GM12878 (cell line): Measurements from ENCODE around the gene HIVEP3. TPM values are rescaled to one million over a fixed set of nuclear protein-coding genes. Genes with fewer than 3 reads are reported as not detected.

Experiments used
- ATAC-seq: fragments of 200-7000 bp; cut with Tn5 transposase; 3 replicates; pipeline ENCODE4 v1.9.1; 2020; ENCODE audit warnings: mild to moderate bottlenecking, moderate library complexity
- BruUV-seq: library from RNA; stranded (reverse); fragments of 400-500 nt; replicated peaks from 2 replicates; lab custom pipeline; 2021; lab: Mats Ljungman, UMichigan
- CTCF ChIA-PET: fragments of 300-600 bp; sonication (Branson Sonifier 250); formaldehyde crosslinking; extraction: SDS; loops from one replicate; lab custom pipeline; 2021; ENCODE audit warnings: inconsistent platforms; lab: Yijun Ruan, JAX
- POLR2A ChIA-PET: fragments of 350-600 bp; formaldehyde crosslinking; extraction: SDS; loops from one replicate; lab custom pipeline; 2021; ENCODE audit warnings: inconsistent platforms; lab: Charles Lee
- RAD21 ChIA-PET: fragments of 300-600 bp; sonication (Branson Sonifier 250); formaldehyde crosslinking; loops from one replicate; lab custom pipeline; 2023; ENCODE audit warnings: antibody characterized with exemption; ENCODE audit not compliant: unreplicated experiment; lab: Charles Lee
- SMC1A ChIA-PET: fragments of 300-600 bp; sonication (Branson Sonifier 250); formaldehyde crosslinking; loops from one replicate; lab custom pipeline; 2023; ENCODE audit not compliant: unreplicated experiment, uncharacterized antibody; lab: Charles Lee
- DNase-seq: peaks from one replicate; pipeline ENCODE4 v3.0.0-alpha.2; 2011; ENCODE audit warnings: low read depth, low spot score
- FAIRE-seq: peaks from 3 replicates; lab custom pipeline; 2011; peaks lifted over from hg19 to GRCh38; lab: Jason Lieb, UNC
- H2AFZ ChIP-seq: 2 replicates; pipeline ENCODE4 v1.6.0; 2011; ENCODE audit warnings: low read depth, low read length, control low read depth; ENCODE audit not compliant: control insufficient read depth
- H3K27ac ChIP-seq: 2 replicates; pipeline ENCODE4 v1.5.1; 2011; ENCODE audit warnings: control low read depth; ENCODE audit not compliant: control insufficient read depth, insufficient read depth
- H3K27me3 ChIP-seq, 2 experiments: replicated peaks in 1 of 2; 2 replicates each; pipeline versions ENCODE4 v1.6.0 to v1.6.1; 2011; ENCODE audit warnings: low read length in 1 of 2; ENCODE audit not compliant: control insufficient read depth in 2 of 2, insufficient read depth in 2 of 2
- H3K36me3 ChIP-seq, 2 experiments: 2 replicates each; pipeline ENCODE4 v1.5.1; 2011; ENCODE audit warnings: low read length in 1 of 2; ENCODE audit not compliant: control insufficient read depth in 2 of 2, insufficient read depth in 2 of 2
- H3K4me1 ChIP-seq: 2 replicates; pipeline ENCODE4 v1.6.1; 2011; ENCODE audit warnings: mild to moderate bottlenecking, low read length, moderate library complexity, mixed read lengths; ENCODE audit not compliant: control insufficient read depth, insufficient read depth
- H3K4me2 ChIP-seq: 2 replicates; pipeline ENCODE4 v1.6.0; 2011; ENCODE audit warnings: control low read depth; ENCODE audit not compliant: control insufficient read depth, insufficient read depth
- H3K4me3 ChIP-seq: fragments of 200-600 bp; sonication (generic); 2 replicates; pipeline ENCODE4 v1.5.1; 2016
- H3K79me2 ChIP-seq: 2 replicates; pipeline ENCODE4 v1.6.0; 2011; ENCODE audit warnings: low read length; ENCODE audit not compliant: control insufficient read depth, insufficient read depth
- H3K9ac ChIP-seq: 2 replicates; pipeline ENCODE4 v1.8.0; 2011; ENCODE audit warnings: low read length, control low read depth, mixed read lengths; ENCODE audit not compliant: control insufficient read depth, insufficient read depth
- H3K9me3 ChIP-seq: replicated peaks from 3 replicates; pipeline ENCODE4 v1.5.1; 2011; ENCODE audit warnings: mild to moderate bottlenecking, low read length; ENCODE audit not compliant: control insufficient read depth, insufficient read depth
- H4K20me1 ChIP-seq: 2 replicates; pipeline ENCODE4 v1.6.0; 2011; ENCODE audit not compliant: control insufficient read depth, insufficient read depth
- MEF2A ChIP-seq: IDR thresholded peaks from 2 replicates; pipeline ENCODE4 v1.6.1; 2011; ENCODE audit warnings: low read depth, mild to moderate bottlenecking, low read length, moderate library complexity; ENCODE audit not compliant: insufficient read depth
- PBX3 ChIP-seq: IDR thresholded peaks from 2 replicates; pipeline ENCODE4 v1.6.1; 2011; ENCODE audit warnings: mild to moderate bottlenecking, low read depth, low read length, moderate library complexity; ENCODE audit not compliant: insufficient replicate concordance
- SIN3A ChIP-seq: IDR thresholded peaks from 2 replicates; pipeline ENCODE4 v1.6.1; 2012; ENCODE audit warnings: low read depth, low read length, improper control_type of control experiment
- ZBED1 ChIP-seq: IDR thresholded peaks from 2 replicates; pipeline ENCODE4 v1.6.1; 2016; ENCODE audit warnings: borderline replicate concordance
- ZBTB4 ChIP-seq: fragments of 450-650 bp; formaldehyde crosslinking; IDR thresholded peaks from 2 replicates; pipeline ENCODE4 v1.4.0; 2022; ENCODE audit warnings: mild to moderate bottlenecking, moderate library complexity
- WGBS: methylation state at CpG from one replicate; pipeline ENCODE4 v1.1.6; 2016; ENCODE audit warnings: low lambda C conversion rate; ENCODE audit not compliant: insufficient replicate concordance, insufficient coverage; ENCODE audit errors: missing lambda C conversion rate; 5-methylcytosine and 5-hydroxymethylcytosine counted together
- in situ Hi-C: fragments of 300-500 bp; cut with MboI; formaldehyde crosslinking; loops from 9 replicates; pipeline ENCODE4 v1.14.3; 2018; ENCODE audit warnings: mixed read lengths
- intact Hi-C: fragments of 100-400 bp; cut with micrococcal nuclease; formaldehyde crosslinking; loops from one replicate; pipeline ENCODE4 v1.14.2; 2022; ENCODE audit not compliant: unreplicated experiment
- polyA plus RNA-seq, 11 experiments: library from polyadenylated mRNA; depleted of rRNA in 4 of 11; unstranded in 6 of 11; stranded (reverse) in 5 of 11; fragments of >200 nt; fragmentation: Nextera tagmentation in 4 of 11; fragmentation: Illumina TruSeq in 1 of 11; extraction: Ambion mirVana in 4 of 11; extraction: Trizol in 1 of 11; gene quantifications; 1 replicate in 1 of 11; 2 replicates in 10 of 11; pipeline versions ENCODE4 v1.2.1 to v1.2.3, GENCODE V29; 2011 to 2016; ENCODE audit warnings: inconsistent platforms in 2 of 11, missing spikeins in 2 of 11, low read depth in 1 of 11
- total RNA-seq, 4 experiments: library from RNA; depleted of rRNA in 3 of 4; stranded (reverse); fragments of >200 nt in 3 of 4; fragmentation: Illumina TruSeq in 1 of 4; extraction: Trizol in 1 of 4; gene quantifications; 2 replicates each; pipeline versions ENCODE4 v1.2.1 to v1.2.3, GENCODE V29; 2013 to 2021
- TF ChIP-seq, protein P1 (sequence below): fragments of 450-650 bp; IDR thresholded peaks from 2 replicates; pipeline ENCODE4 v1.6.1; 2014; ENCODE audit warnings: mild to moderate bottlenecking
- TF ChIP-seq, protein P2 (sequence below): IDR thresholded peaks from 2 replicates; pipeline ENCODE4 v1.6.1; 2012; ENCODE audit warnings: improper control_type of control experiment, low read depth, low read length; ENCODE audit not compliant: insufficient replicate concordance

HIVEP3 gene
- total and polyA plus RNA-seq, 10 of the 15 experiments (the other 5 are each of a cell fraction or from before 2014, with no cell fraction given) = 1.8 to 13.6 (median 3.8) TPM

DNA sequence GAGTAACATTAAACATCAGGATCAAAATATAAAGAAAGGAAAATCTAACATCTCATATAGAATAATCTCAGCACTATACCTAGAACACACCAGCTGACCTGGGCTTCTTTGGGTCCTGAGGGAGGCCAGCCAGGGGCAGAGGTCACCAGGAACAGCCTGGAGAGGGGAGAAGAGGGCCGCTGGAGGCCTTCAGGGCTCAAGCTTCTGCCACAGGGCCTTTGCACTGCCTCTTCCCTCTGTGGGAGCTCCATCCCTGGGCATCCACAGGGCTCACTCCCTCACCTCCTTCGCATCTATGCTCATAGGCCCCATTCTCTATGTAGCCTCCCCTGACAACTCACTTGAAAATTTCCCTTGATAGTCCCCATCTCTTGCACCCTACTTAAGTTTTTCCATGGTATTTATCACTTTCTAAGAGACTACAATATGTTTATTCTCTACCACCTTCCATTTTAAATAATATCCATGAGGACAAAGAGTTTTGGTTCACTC, 73.9 kb downstream of the HIVEP3 start (continued):
- no peak for TF ChIP-seq PBX3
- TF ChIP-seq, protein P1, sequence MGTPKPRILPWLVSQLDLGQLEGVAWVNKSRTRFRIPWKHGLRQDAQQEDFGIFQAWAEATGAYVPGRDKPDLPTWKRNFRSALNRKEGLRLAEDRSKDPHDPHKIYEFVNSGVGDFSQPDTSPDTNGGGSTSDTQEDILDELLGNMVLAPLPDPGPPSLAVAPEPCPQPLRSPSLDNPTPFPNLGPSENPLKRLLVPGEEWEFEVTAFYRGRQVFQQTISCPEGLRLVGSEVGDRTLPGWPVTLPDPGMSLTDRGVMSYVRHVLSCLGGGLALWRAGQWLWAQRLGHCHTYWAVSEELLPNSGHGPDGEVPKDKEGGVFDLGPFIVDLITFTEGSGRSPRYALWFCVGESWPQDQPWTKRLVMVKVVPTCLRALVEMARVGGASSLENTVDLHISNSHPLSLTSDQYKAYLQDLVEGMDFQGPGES = no peak

DNA sequence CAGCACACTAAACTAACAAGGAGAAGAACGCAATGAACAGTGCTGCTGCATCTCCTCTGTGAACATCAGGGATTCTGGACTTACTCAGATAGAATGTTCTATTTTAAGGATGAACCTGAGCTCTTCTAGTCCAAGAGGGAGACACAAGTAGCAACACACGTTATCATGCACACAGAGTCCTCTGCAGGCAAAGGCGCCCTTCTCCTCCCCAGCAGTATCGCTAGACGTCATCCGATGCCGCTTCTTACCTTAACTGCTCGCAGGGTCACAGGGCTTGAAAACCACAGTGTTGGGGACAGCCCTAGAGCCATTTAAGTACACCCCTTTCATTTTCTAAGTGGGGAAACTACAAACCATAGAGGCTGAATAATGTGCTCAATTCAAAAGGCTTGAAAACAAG, 74.5 kb downstream of the HIVEP3 start:
- ATAC-seq (no peak), DNase-seq (no peak), FAIRE-seq (no peak)
- CTCF ChIA-PET = interaction anchor here (1.2 kb wide), 1 partner anchor 32 kb away, joined by 4 read pairs; no protein-coding TSS in a partner anchor
- Histone ChIP-seq H3K79me2 (no peaks in the 10 kb centered on the region), H3K4me3 (no peak overlapping the region), H4K20me1 (no peaks in the 10 kb centered on the region), H3K4me2 (no peak overlapping the region), H3K27me3 (no peaks in the 10 kb centered on the region), H3K36me3 (no peaks in the 10 kb centered on the region; a peak in 1 of 4 replicates), H3K27ac (no peak overlapping the region), H3K4me1 (no peaks in the 10 kb centered on the region), H2AFZ (no peak overlapping the region), H3K9ac (no peak overlapping the region), H3K9me3 (no peaks in the 10 kb centered on the region)
- no TSS peak for BruUV-seq
- SMC1A ChIA-PET = no interaction called here
- TF ChIP-seq, protein P2, sequence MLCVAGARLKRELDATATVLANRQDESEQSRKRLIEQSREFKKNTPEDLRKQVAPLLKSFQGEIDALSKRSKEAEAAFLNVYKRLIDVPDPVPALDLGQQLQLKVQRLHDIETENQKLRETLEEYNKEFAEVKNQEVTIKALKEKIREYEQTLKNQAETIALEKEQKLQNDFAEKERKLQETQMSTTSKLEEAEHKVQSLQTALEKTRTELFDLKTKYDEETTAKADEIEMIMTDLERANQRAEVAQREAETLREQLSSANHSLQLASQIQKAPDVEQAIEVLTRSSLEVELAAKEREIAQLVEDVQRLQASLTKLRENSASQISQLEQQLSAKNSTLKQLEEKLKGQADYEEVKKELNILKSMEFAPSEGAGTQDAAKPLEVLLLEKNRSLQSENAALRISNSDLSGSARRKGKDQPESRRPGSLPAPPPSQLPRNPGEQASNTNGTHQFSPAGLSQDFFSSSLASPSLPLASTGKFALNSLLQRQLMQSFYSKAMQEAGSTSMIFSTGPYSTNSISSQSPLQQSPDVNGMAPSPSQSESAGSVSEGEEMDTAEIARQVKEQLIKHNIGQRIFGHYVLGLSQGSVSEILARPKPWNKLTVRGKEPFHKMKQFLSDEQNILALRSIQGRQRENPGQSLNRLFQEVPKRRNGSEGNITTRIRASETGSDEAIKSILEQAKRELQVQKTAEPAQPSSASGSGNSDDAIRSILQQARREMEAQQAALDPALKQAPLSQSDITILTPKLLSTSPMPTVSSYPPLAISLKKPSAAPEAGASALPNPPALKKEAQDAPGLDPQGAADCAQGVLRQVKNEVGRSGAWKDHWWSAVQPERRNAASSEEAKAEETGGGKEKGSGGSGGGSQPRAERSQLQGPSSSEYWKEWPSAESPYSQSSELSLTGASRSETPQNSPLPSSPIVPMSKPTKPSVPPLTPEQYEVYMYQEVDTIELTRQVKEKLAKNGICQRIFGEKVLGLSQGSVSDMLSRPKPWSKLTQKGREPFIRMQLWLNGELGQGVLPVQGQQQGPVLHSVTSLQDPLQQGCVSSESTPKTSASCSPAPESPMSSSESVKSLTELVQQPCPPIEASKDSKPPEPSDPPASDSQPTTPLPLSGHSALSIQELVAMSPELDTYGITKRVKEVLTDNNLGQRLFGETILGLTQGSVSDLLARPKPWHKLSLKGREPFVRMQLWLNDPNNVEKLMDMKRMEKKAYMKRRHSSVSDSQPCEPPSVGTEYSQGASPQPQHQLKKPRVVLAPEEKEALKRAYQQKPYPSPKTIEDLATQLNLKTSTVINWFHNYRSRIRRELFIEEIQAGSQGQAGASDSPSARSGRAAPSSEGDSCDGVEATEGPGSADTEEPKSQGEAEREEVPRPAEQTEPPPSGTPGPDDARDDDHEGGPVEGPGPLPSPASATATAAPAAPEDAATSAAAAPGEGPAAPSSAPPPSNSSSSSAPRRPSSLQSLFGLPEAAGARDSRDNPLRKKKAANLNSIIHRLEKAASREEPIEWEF = no peak
- TF ChIP-seq MEF2A (no peak), ZBTB4 (CRISPR knock-in tag) (no peak), SIN3A (no peak), ZBED1 (no peak)
- intact Hi-C loops (no loop called here), in situ Hi-C loops (no loop called here)
- 59% methylated on average over 8 of the region's 8 CpGs for WGBS
- RAD21 ChIA-PET = no interaction called here
- POLR2A ChIA-PET = interaction anchor here (0.6 kb wide), 1 partner anchor 24 kb away, joined by 5 read pairs; no protein-coding TSS in a partner anchor
